ENCODE data around the gene TSPAN18. TPM values are rescaled to one million over a fixed set of nuclear protein-coding genes. Genes with fewer than 3 reads are reported as not detected.

TSPAN18 gene
- total and polyA plus RNA-seq, 2 of the 4 experiments (the other 2 are of a cell fraction): 0.36 to 1.1 TPM

DNA sequence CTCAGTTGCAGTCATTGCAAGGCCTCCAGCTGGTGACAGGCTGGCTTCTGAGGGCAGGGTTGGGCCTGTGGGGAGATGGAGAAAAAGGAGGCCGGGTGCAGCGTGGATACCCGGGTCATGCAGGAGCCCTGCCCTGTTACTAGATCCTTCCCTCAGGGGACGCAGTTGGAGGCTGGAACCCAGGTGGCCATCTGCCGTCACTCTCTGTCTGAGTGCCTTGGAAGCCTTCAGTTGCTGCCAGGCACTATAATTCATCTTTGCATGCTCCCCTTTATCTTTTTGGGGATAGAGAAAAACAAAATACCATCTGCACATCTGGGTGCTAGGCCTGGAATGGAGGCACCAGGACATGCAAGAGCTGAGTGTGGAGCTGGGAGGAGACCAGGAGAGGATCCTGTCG, 141.3 kb downstream of the TSPAN18 start:
- Histone ChIP-seq H4K8ac (ENCODE audit: low read depth in 2 of 2, low read length in 2 of 2) (no peak overlapping the region), H3K18ac (ENCODE audit: low read depth, low read length) (no peak overlapping the region), H2AFZ (replicated peaks; ENCODE audit: low read length, poor library complexity) (no peak overlapping the region), H3K4me3 (ENCODE audit: insufficient read depth, low read depth, low read length) (no peak overlapping the region), H3K23ac (ENCODE audit: low read depth, low read length) (no peak overlapping the region), H3K9me1 (ENCODE audit: insufficient read depth, low read length) (peaks cover under 1% of the 10 kb centered on the region), H3K9me3 (ENCODE audit: control insufficient read depth, insufficient read depth, low read length) (no peaks in the 10 kb centered on the region), H3K27me3 (ENCODE audit: control insufficient read depth, insufficient read depth, low read length) (peaks cover 11% of the 10 kb centered on the region), H3K4me2 (ENCODE audit: low read depth, low read length) (no peak overlapping the region), H3K79me1 (ENCODE audit: low read depth in 1 of 2, low read length in 2 of 2) (no peaks in the 10 kb centered on the region), H4K20me1 (ENCODE audit: insufficient read depth, low read length) (no peaks in the 10 kb centered on the region), H3K36me3 (ENCODE audit: control insufficient read depth, insufficient read depth, low read length) (no peaks in the 10 kb centered on the region), H3K27ac (ENCODE audit: insufficient read depth, low read length) (no peak overlapping the region), H4K5ac (ENCODE audit: low read depth, low read length) (no peak overlapping the region), H3K14ac (replicated peaks; ENCODE audit: low read depth, low read length) (no peak overlapping the region), H3K56ac (ENCODE audit: extremely low read depth, insufficient read depth, low read length) (no peak overlapping the region), H2BK15ac (ENCODE audit: low read depth, low read length) (no peak overlapping the region), H2AK5ac (ENCODE audit: low read depth, low read length) (no peak overlapping the region), H2BK20ac (ENCODE audit: low read depth, low read length) (no peak overlapping the region), H2BK120ac (ENCODE audit: low read depth, low read length) (no peak overlapping the region), H3K4ac (ENCODE audit: low read depth, low read length) (no peak overlapping the region; the same call in 1 of the 2 replicates), H2BK5ac (ENCODE audit: low read depth, low read length, poor library complexity, severe bottlenecking) (no peak overlapping the region), H3K4me1 (ENCODE audit: control insufficient read depth, insufficient read depth, low read length) (peaks cover 10% of the 10 kb centered on the region), H3K9ac (ENCODE audit: low read depth, low read length) (no peak overlapping the region), H2AK9ac (replicated peaks; ENCODE audit: low read depth, low read length, poor library complexity) (no peak overlapping the region), H4K91ac (ENCODE audit: insufficient read depth, low read depth, low read length) (no peak overlapping the region)
- no TSS peak for BruUV-seq (replicated peaks)
- CTCF ChIA-PET: interaction anchor here (1.2 kb wide), 1 partner anchor 10 kb away, joined by 3 read pairs; no protein-coding TSS in a partner anchor
- TF ChIP-seq, protein P1, sequence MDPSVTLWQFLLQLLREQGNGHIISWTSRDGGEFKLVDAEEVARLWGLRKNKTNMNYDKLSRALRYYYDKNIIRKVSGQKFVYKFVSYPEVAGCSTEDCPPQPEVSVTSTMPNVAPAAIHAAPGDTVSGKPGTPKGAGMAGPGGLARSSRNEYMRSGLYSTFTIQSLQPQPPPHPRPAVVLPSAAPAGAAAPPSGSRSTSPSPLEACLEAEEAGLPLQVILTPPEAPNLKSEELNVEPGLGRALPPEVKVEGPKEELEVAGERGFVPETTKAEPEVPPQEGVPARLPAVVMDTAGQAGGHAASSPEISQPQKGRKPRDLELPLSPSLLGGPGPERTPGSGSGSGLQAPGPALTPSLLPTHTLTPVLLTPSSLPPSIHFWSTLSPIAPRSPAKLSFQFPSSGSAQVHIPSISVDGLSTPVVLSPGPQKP (IDR thresholded peaks at IDR 0.05; ENCODE audit: borderline replicate concordance, low read depth, low read length): no peak
- TF ChIP-seq MXI1 (IDR thresholded peaks at IDR 0.05; ENCODE audit: borderline replicate concordance, low read depth, low read length) (no peak), NFE2L2 (IDR thresholded peaks at IDR 0.05; ENCODE audit: low read depth, low read length) (no peak), USF2 (IDR thresholded peaks at IDR 0.05; ENCODE audit: low read depth, low read length) (no peak), CHD1 (IDR thresholded peaks at IDR 0.05; ENCODE audit: low read depth, low read length) (no peak), MAZ (IDR thresholded peaks at IDR 0.05; ENCODE audit: borderline replicate concordance, low read depth, low read length) (no peak), RAD21 (IDR thresholded peaks at IDR 0.05; ENCODE audit: low read length) (no peak), RFX5 (IDR thresholded peaks at IDR 0.05; ENCODE audit: low read depth, low read length) (no peak), FOS (IDR thresholded peaks at IDR 0.05; ENCODE audit: low read depth, low read length) (no peak), RCOR1 (IDR thresholded peaks at IDR 0.05; ENCODE audit: insufficient replicate concordance, low read length) (no peak), MAFK (IDR thresholded peaks at IDR 0.05; ENCODE audit: low read depth, low read length) (no peak), POLR2A (IDR thresholded peaks at IDR 0.05; ENCODE audit: low read depth, low read length) (no peak), SMC3 (IDR thresholded peaks at IDR 0.05; ENCODE audit: low read depth, low read length) (no peak), CEBPB (IDR thresholded peaks at IDR 0.05; ENCODE audit: low read depth, low read length) (no peak), BHLHE40 (IDR thresholded peaks at IDR 0.05; ENCODE audit: low read depth, low read length) (no peak), CTCF (conservative IDR thresholded peaks at IDR 0.05; ENCODE audit: low read depth, low read length) (no peak)
- POLR2A ChIA-PET (ENCODE audit: unreplicated experiment): no interaction called here
- no CpG with 5 or more reads among the region's 6 CpGs for whole genome bisulfite sequencing, 2 experiments (ENCODE audit: extremely low coverage in 2 of 2, insufficient read length in 1 of 2)
- DNase-seq (no peak), ATAC-seq (ENCODE audit: low read depth) (no peak)
- dilution Hi-C loops (cut with HindIII; ENCODE audit: low sequenced_read_pairs, unreplicated experiment) (no loop called here), in situ Hi-C loops (cut with MboI; ENCODE audit: low sequenced_read_pairs) (no loop called here), intact Hi-C loops (cut with micrococcal nuclease) (loop anchor here (5.0 kb wide), 1 partner anchor 76 kb away; no protein-coding TSS in a partner anchor)

Data from IMR-90 (cell line).